DOHH2 (cell line): ENCODE measurements around the gene SEMA3E.

Source experiments
- H3F3A ChIP-seq: fragments of 200-600 bp; sonication (generic), shearing (Covaris generic); 2 replicates; pipeline ENCODE4 v1.6.0; 2016; ENCODE audit warnings: antibody characterized with exemption, mild to moderate bottlenecking; ENCODE audit not compliant: control insufficient read depth, insufficient read depth
- H3K27ac ChIP-seq: fragments of 200-600 bp; sonication (generic); 2 replicates; pipeline ENCODE4 v1.5.1; 2014; ENCODE audit warnings: low read depth, mild to moderate bottlenecking, low read length, moderate library complexity
- H3K27me3 ChIP-seq: fragments of 200-600 bp; sonication (generic); 2 replicates; pipeline ENCODE4 v1.6.1; 2014; ENCODE audit warnings: mild to moderate bottlenecking, low read length, mixed read lengths; ENCODE audit not compliant: control insufficient read depth
- H3K36me3 ChIP-seq: fragments of 200-600 bp; sonication (generic); 2 replicates; pipeline ENCODE4 v1.6.1; 2014; ENCODE audit warnings: mild to moderate bottlenecking, low read length, moderate library complexity, mixed read lengths; ENCODE audit not compliant: control insufficient read depth
- H3K4me1 ChIP-seq: fragments of 200-600 bp; sonication (generic); 2 replicates; pipeline ENCODE4 v1.6.1; 2014; ENCODE audit warnings: mild to moderate bottlenecking, low read length, mixed read lengths; ENCODE audit not compliant: control insufficient read depth
- H3K4me2 ChIP-seq: fragments of 200-600 bp; sonication (generic); 2 replicates; pipeline ENCODE4 v1.6.0; 2014; ENCODE audit warnings: mild to moderate bottlenecking, low read length, moderate library complexity
- H3K4me3 ChIP-seq: fragments of 200-600 bp; sonication (generic); 2 replicates; pipeline ENCODE4 v1.5.1; 2014; ENCODE audit warnings: mild to moderate bottlenecking, low read length, mixed read lengths
- H3K79me2 ChIP-seq: fragments of 200-600 bp; sonication (generic); 2 replicates; pipeline ENCODE4 v1.6.1; 2014; ENCODE audit warnings: mild to moderate bottlenecking, low read length, mixed read lengths; ENCODE audit not compliant: control insufficient read depth
- H3K9me2 ChIP-seq: fragments of 200-600 bp; sonication (generic); replicated peaks from 2 replicates; pipeline ENCODE4 v1.6.1; 2014; ENCODE audit warnings: mild to moderate bottlenecking, low read length, mixed read lengths; ENCODE audit not compliant: control insufficient read depth
- H3K9me3 ChIP-seq: fragments of 200-600 bp; sonication (generic); 2 replicates; pipeline ENCODE4 v1.6.1; 2014; ENCODE audit warnings: antibody characterized with exemption, low read length, mixed read lengths; ENCODE audit not compliant: control insufficient read depth, insufficient read depth
- H4K20me1 ChIP-seq: fragments of 200-600 bp; sonication (generic); 2 replicates; pipeline ENCODE4 v1.6.0; 2014; ENCODE audit warnings: low read depth, mild to moderate bottlenecking, antibody characterized with exemption, low read length, moderate library complexity; ENCODE audit not compliant: control insufficient read depth, insufficient read depth
- EZH2phosphoT487 ChIP-seq: fragments of 200-600 bp; sonication (generic); IDR thresholded peaks from 2 replicates; pipeline ENCODE4 v1.6.1; 2017; ENCODE audit warnings: borderline replicate concordance, mild to moderate bottlenecking, antibody characterized with exemption, low read length, moderate library complexity, mixed read lengths
- TF ChIP-seq, protein P1 (sequence below): fragments of 200-600 bp; sonication (generic); IDR thresholded peaks from one replicate; pipeline ENCODE4 v1.5.1; 2014; ENCODE audit warnings: antibody characterized with exemption, mild to moderate bottlenecking, low read depth, low read length; ENCODE audit not compliant: poor library complexity, severe bottlenecking

SEMA3E gene

DNA sequence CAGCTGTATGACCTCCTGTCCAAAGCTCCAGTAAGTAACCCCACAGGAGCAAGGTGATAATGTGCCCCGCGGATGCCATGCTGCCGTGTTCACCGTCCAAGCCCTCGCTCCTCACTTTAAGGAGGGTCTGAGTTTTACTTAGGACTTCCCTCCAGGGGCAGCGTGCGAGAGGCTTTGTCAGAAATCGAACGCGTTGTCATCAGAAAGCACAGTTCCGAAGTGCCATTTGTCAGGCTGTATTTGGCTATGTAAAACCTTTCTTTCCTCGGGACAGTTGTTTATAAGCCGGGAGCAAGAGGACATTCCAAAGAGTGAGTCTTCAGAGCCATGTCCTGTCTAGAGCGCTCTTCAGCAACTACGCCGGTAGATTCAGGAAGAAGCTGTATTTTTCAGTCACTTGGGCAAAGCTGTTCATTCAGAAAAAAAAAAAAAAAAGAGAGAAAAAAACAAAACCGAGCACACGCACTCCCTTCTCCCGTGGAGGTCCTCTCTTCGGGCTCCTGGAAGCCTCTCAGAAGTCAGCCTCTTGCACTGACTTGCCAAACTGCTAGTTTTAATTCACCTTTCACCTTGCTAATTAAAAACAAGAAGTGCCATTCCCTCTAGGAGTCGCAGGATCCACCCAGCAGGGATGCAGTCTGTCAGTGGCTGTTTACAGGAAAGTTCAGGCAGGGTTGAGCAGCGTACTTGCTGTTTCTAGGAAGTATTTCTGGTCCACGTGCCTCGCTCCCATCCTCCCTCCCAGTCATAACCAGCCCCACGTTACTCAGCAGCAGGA is at the start of gene SEMA3E:
TSS of gene SEMA3E (minus strand) at position 676 of the 778 bp plus-strand sequence.
- no peak within 1 kb of the TSS for H3K4me3 ChIP-seq
- no peaks in the 10 kb centered on the region for H3K4me1 ChIP-seq
- no peaks in the 10 kb centered on the region for H3K36me3 ChIP-seq
- H3K9me3 ChIP-seq, result no peaks in the 10 kb centered on the region
- H4K20me1 ChIP-seq, result no peaks in the 10 kb centered on the region
- H3F3A ChIP-seq, result no peaks in the 10 kb centered on the region
- H3K9me2 ChIP-seq, result no peaks in the 10 kb centered on the region
- no peaks in the 10 kb centered on the region for H3K27me3 ChIP-seq
- no peak within 1 kb of the TSS for H3K27ac ChIP-seq
- TF ChIP-seq, protein P1, sequence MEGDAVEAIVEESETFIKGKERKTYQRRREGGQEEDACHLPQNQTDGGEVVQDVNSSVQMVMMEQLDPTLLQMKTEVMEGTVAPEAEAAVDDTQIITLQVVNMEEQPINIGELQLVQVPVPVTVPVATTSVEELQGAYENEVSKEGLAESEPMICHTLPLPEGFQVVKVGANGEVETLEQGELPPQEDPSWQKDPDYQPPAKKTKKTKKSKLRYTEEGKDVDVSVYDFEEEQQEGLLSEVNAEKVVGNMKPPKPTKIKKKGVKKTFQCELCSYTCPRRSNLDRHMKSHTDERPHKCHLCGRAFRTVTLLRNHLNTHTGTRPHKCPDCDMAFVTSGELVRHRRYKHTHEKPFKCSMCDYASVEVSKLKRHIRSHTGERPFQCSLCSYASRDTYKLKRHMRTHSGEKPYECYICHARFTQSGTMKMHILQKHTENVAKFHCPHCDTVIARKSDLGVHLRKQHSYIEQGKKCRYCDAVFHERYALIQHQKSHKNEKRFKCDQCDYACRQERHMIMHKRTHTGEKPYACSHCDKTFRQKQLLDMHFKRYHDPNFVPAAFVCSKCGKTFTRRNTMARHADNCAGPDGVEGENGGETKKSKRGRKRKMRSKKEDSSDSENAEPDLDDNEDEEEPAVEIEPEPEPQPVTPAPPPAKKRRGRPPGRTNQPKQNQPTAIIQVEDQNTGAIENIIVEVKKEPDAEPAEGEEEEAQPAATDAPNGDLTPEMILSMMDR, result no peak
- no peak for TF ChIP-seq EZH2phosphoT487
- H3K4me2 ChIP-seq, result no peak within 1 kb of the TSS
- no peaks in the 10 kb centered on the region for H3K79me2 ChIP-seq

DNA sequence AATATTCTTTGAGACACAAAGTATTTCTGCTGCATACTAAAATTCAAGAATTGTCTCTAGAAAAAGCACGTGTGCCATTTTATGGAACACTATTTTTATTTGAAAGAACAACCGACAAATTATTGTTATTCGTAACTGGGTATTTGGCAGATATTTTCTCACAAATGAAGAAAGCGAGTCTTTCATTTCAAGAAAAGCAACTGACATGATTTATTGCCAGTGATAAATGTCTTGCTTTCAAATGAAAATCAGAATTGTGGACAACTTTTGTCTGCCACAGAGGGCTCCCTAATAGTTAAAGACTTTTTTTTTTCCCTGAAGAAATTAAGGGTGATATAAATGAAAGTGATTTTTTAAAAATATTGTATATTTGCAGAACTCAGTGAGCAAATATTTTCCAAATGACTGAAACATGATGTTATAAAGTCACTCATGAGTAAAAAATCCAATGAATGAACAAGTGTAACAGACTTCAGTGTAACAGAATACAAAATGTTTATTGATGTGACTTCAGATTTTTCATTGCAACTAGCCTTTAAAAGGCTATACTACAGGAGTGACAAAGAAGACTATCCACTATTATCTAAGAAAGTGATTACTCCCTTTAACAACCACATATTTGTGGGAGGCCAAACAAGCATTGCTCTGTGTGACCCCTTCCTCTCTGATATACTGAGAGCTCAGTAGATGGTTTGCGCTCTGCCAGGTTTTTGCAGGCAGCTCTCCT is 49.0 kb upstream of the SEMA3E start:
- H4K20me1 ChIP-seq, result no peaks in the 10 kb centered on the region
- no peak overlapping the region for H3K4me2 ChIP-seq
- no peaks in the 10 kb centered on the region for H3K9me2 ChIP-seq
- no peaks in the 10 kb centered on the region for H3K79me2 ChIP-seq
- no peak overlapping the region for H3K4me3 ChIP-seq
- H3K4me1 ChIP-seq, result no peaks in the 10 kb centered on the region
- H3K9me3 ChIP-seq, result no peaks in the 10 kb centered on the region
- no peak overlapping the region for H3K27ac ChIP-seq
- H3F3A ChIP-seq, result no peaks in the 10 kb centered on the region
- no peak for TF ChIP-seq EZH2phosphoT487
- TF ChIP-seq, protein P1, result no peak
- H3K27me3 ChIP-seq, result no peaks in the 10 kb centered on the region
- no peaks in the 10 kb centered on the region for H3K36me3 ChIP-seq

DNA sequence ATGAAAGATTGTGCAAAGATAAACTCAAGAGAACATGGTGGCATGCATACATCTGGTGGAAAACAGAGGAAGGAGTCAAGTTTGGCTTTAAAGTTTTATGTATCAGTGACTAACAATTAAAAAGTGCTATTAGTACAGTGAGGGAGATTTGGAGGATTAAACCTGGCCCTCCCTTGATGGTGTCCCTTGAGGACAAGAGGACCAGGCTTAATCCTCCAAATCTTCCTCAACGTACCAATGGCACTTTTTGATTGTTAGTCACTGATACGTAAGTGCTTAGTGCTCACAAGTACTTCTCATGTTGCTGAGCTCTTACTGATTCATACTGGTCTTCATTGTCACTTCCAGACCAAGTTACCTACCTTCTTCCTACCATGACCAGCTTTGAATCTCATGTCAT is 47.2 kb upstream of the SEMA3E start:
- Histone ChIP-seq H3K27me3 (no peaks in the 10 kb centered on the region), H3K4me3 (no peak overlapping the region), H3F3A (no peaks in the 10 kb centered on the region), H3K9me3 (no peaks in the 10 kb centered on the region), H3K27ac (no peak overlapping the region), H4K20me1 (no peaks in the 10 kb centered on the region), H3K4me1 (no peaks in the 10 kb centered on the region), H3K9me2 (no peaks in the 10 kb centered on the region), H3K79me2 (no peaks in the 10 kb centered on the region), H3K4me2 (no peak overlapping the region), H3K36me3 (no peaks in the 10 kb centered on the region)
- TF ChIP-seq EZH2phosphoT487, result no peak
- TF ChIP-seq, protein P1, result no peak
